Fibroblast of lung (primary cell): ENCODE measurements around the gene CENPB.

Experiments
- CTCF ChIP-seq, 2 donors: IDR thresholded peaks in 1 of 2; conservative IDR thresholded peaks in 1 of 2; 1 replicate in 1 of 2; 2 replicates in 1 of 2; pipeline ENCODE4 v1.5.1; 2011 to 2012; ENCODE audit warnings: low read length in 2 of 2, control low read depth in 1 of 2, inconsistent platforms in 1 of 2, low read depth in 1 of 2, mild to moderate bottlenecking in 1 of 2
- EZH2 ChIP-seq: IDR thresholded peaks from 2 replicates; pipeline ENCODE4 v1.5.1; 2012; ENCODE audit warnings: low read length, control low read depth, mild to moderate bottlenecking; ENCODE audit errors: missing control alignments

- TF ChIP-seq CTCF (conservative IDR thresholded peaks at IDR 0.05 in 1 of 2, IDR thresholded peaks at IDR 0.05 in 1 of 2; ENCODE audit: low read depth in 1 of 2, low read length in 2 of 2) (no peak), EZH2 (no peak)
Measured at GRCh38 chr20:3800878-3801260, 14.3 kb upstream of the CENPB start.
